Body of pancreas (tissue), 4 donors: ENCODE data around the gene KDM4C. TPM values are rescaled to one million over a fixed set of nuclear protein-coding genes. Genes with fewer than 3 reads are reported as not detected.
"Not testable (repeated sequence)": the region's sequence is repeated elsewhere in the genome, so short reads cannot be mapped to it uniquely, and the experiment has no call there.

Experiments
- ATAC-seq: fragments of 150-250 bp; one replicate; pipeline ENCODE4 v1.9.1; 2016
- DNase-seq, 4 donors: peaks; one replicate each; pipeline ENCODE4 v3.0.0-alpha.2; 2019
- H3K27ac ChIP-seq, 4 donors: fragments of 200-600 bp; sonication (generic); 1 replicate in 3 of 4; 2 replicates in 1 of 4; pipeline versions ENCODE4 v1.5.1 to v1.6.1; 2016 to 2019; ENCODE audit warnings: mild to moderate bottlenecking in 1 of 4, mixed read lengths in 1 of 4, moderate library complexity in 1 of 4
- H3K27me3 ChIP-seq, 2 donors: fragments of 200-600 bp; sonication (generic); one replicate each; pipeline ENCODE4 v1.6.0; 2016; ENCODE audit warnings: mild to moderate bottlenecking in 1 of 2
- H3K36me3 ChIP-seq, 2 donors: fragments of 200-600 bp; sonication (generic); replicated peaks in 1 of 2; 2 replicates each; pipeline ENCODE4 v1.5.1; 2016; ENCODE audit warnings: low read depth in 2 of 2; ENCODE audit not compliant: insufficient read depth in 1 of 2
- H3K4me1 ChIP-seq: fragments of 200-600 bp; sonication (generic); one replicate; pipeline ENCODE4 v1.6.0; 2016
- H3K4me3 ChIP-seq, 2 donors: fragments of 200-600 bp; sonication (generic); 1 replicate in 1 of 2; 2 replicates in 1 of 2; pipeline ENCODE4 v1.5.1; 2016 to 2019
- H3K9me3 ChIP-seq, 3 donors: fragments of 200-600 bp; sonication (generic); 1 replicate in 2 of 3; 2 replicates in 1 of 3; pipeline ENCODE4 v1.5.1; 2016
- POLR2A ChIP-seq, 3 donors: fragments of 450-650 bp; IDR thresholded peaks; one replicate each; pipeline ENCODE4 v1.6.1; 2016; ENCODE audit warnings: antibody characterized with exemption in 3 of 3, mild to moderate bottlenecking in 2 of 3
- WGBS, 2 donors: methylation state at CpG; one replicate each; pipeline ENCODE4 v1.1.5; 2017; 5-methylcytosine and 5-hydroxymethylcytosine counted together
- intact Hi-C: fragments of 100-400 bp; cut with DNase I; formaldehyde crosslinking; loops from one replicate; pipeline ENCODE4 v1.15.1; 2023
- total RNA-seq, 2 donors: library from RNA; depleted of rRNA; stranded (reverse); fragments of >200 nt; gene quantifications; one replicate each; pipeline ENCODE4 v1.1.0, GENCODE V29; 2016
- TF ChIP-seq, protein P1 (sequence below), 7 experiments: fragments of 450-650 bp in 4 of 7; fragments of 200-600 bp in 3 of 7; sonication (generic) in 3 of 7; IDR thresholded peaks; one replicate each; pipeline ENCODE4 v1.5.1; 2016 to 2019; ENCODE audit warnings: antibody characterized with exemption in 7 of 7

KDM4C gene
- total RNA-seq, 2 donors from 2014 or later, result 40.5 to 48.5 TPM

DNA sequence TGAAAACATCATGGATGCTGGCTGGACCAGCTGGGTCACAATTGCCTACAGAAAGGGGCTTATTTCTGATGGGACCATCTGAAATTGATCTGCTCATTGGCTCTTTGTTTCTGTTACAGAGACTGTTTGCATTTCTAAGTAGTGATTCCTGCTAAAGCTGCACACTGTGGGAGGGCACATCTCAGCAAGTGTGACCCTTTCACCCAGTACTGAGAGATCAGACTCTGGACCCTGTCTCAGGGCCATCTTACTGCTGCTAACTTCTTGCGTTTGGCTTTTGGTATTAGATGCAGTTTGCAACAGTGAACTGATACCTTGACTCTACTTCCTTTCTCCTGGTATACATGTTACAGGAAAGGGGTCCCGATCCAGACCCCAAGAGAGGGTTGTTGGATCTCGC is 24.5 kb upstream of the KDM4C start:
- DNase-seq (no peak), ATAC-seq (no peak)
- no peaks in the 10 kb centered on the region for H3K36me3 ChIP-seq
- WGBS, 2 donors, result 84 to 97% methylated on average over 3 of the region's 3 CpGs
- H3K4me1 ChIP-seq, result no peaks in the 10 kb centered on the region
- no peaks in the 10 kb centered on the region for H3K9me3 ChIP-seq
- H3K4me3 ChIP-seq, result no peak overlapping the region
- intact Hi-C loops, result loop anchor here (10.0 kb wide), 1 partner anchor 148 kb away; no protein-coding TSS in a partner anchor
- no peak for TF ChIP-seq POLR2A (IDR thresholded peaks at IDR 0.05)
- TF ChIP-seq, protein P1, sequence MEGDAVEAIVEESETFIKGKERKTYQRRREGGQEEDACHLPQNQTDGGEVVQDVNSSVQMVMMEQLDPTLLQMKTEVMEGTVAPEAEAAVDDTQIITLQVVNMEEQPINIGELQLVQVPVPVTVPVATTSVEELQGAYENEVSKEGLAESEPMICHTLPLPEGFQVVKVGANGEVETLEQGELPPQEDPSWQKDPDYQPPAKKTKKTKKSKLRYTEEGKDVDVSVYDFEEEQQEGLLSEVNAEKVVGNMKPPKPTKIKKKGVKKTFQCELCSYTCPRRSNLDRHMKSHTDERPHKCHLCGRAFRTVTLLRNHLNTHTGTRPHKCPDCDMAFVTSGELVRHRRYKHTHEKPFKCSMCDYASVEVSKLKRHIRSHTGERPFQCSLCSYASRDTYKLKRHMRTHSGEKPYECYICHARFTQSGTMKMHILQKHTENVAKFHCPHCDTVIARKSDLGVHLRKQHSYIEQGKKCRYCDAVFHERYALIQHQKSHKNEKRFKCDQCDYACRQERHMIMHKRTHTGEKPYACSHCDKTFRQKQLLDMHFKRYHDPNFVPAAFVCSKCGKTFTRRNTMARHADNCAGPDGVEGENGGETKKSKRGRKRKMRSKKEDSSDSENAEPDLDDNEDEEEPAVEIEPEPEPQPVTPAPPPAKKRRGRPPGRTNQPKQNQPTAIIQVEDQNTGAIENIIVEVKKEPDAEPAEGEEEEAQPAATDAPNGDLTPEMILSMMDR (IDR thresholded peaks at IDR 0.05), result no peak
- H3K27me3 ChIP-seq, result no peaks in the 10 kb centered on the region
- H3K27ac ChIP-seq, result no peak overlapping the region

- intact Hi-C loops, result loop anchor here (10.0 kb wide), 1 partner anchor 149 kb away; no protein-coding TSS in a partner anchor
These were observed 23.9 kb upstream of the KDM4C start for GRCh38 chr9:6733831-6734230.

GRCh38 chr9:6735422-6735821 is 22.4 kb upstream of the KDM4C start:
- 82 to 100% methylated on average over 3 of the region's 3 CpGs for WGBS, 2 donors
- no peaks in the 10 kb centered on the region for H3K36me3 ChIP-seq
- no peaks in the 10 kb centered on the region for H3K9me3 ChIP-seq
- no peak overlapping the region for H3K27ac ChIP-seq
- ATAC-seq, result no peak
- intact Hi-C loops, result loop anchor here (10.0 kb wide), 1 partner anchor 151 kb away; no protein-coding TSS in a partner anchor
- no peak overlapping the region for H3K4me3 ChIP-seq
- no peaks in the 10 kb centered on the region for H3K27me3 ChIP-seq
- no peak for TF ChIP-seq POLR2A (IDR thresholded peaks at IDR 0.05)
- TF ChIP-seq, protein P1 (IDR thresholded peaks at IDR 0.05), result no peak
- no peak for DNase-seq
- no peaks in the 10 kb centered on the region for H3K4me1 ChIP-seq

More at GRCh38 chr9:6733831-6734230, 23.9 kb upstream of the KDM4C start:
- no peak for ATAC-seq
- no peaks in the 10 kb centered on the region for H3K4me1 ChIP-seq
- H3K4me3 ChIP-seq, result no peak overlapping the region
- H3K27me3 ChIP-seq, result no peaks in the 10 kb centered on the region
- DNase-seq, result no peak
- H3K36me3 ChIP-seq, result no peaks in the 10 kb centered on the region
- no peaks in the 10 kb centered on the region for H3K9me3 ChIP-seq
- no peak overlapping the region for H3K27ac ChIP-seq
- no peak for TF ChIP-seq POLR2A (IDR thresholded peaks at IDR 0.05)
- TF ChIP-seq, protein P1 (IDR thresholded peaks at IDR 0.05), result no peak
- WGBS, 2 donors, result 72 to 94% methylated on average over 6 of the region's 6 CpGs

- intact Hi-C loops, result loop anchor here (10.0 kb wide), 1 partner anchor 154 kb away; no protein-coding TSS in a partner anchor
- Histone ChIP-seq H3K27ac (no peak overlapping the region), H3K27me3 (no peaks in the 10 kb centered on the region), H3K4me3 (no peak overlapping the region), H3K9me3 (no peaks in the 10 kb centered on the region), H3K36me3 (no peaks in the 10 kb centered on the region), H3K4me1 (no peaks in the 10 kb centered on the region)
- ATAC-seq (no peak), DNase-seq (no peak)
- WGBS, 2 donors, result 5 to 10% methylated on average over 1 of the region's 1 CpG
- TF ChIP-seq, protein P1 (IDR thresholded peaks at IDR 0.05), result peak in 6 of 7 experiments; percentile 11 to 51 (median 37)
- no peak for TF ChIP-seq POLR2A (IDR thresholded peaks at IDR 0.05)
These were observed 18.6 kb upstream of the KDM4C start for GRCh38 chr9:6739218-6739617.

GRCh38 chr9:6748861-6749260 is 8.9 kb upstream of the KDM4C start:
- H3K27ac ChIP-seq, DNase-seq, ATAC-seq, H3K36me3 ChIP-seq, H3K4me3 ChIP-seq, H3K4me1 ChIP-seq, intact Hi-C loops, H3K27me3 ChIP-seq, H3K9me3 ChIP-seq: not testable (repeated sequence)
- 91 to 95% methylated on average over 9 of the region's 9 CpGs for WGBS, 2 donors

DNA sequence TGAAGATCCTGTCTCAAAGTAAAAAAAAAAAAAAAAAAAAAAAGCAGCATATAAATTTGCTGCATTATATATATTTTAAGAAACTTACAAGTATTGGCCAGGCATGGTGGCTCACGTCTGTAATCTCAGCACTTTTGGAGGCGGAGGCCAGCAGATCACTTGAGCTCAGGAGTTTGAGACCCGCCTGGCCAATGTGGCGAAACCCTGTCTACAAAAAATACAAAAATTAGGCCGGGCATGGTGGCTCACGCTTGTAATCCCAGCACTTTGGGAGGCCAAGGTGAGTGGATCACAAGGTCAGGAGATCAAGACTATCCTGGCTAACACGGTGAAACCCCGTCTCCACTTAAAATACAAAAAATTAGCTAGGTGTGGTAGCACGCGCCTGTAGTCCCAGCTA is 2.9 kb upstream of the KDM4C start:
- 88 to 89% methylated on average over 10 of the region's 10 CpGs for WGBS, 2 donors
- DNase-seq, H3K4me1 ChIP-seq, H3K27ac ChIP-seq, H3K9me3 ChIP-seq, H3K27me3 ChIP-seq, H3K4me3 ChIP-seq, H3K36me3 ChIP-seq, ATAC-seq: not testable (repeated sequence)
- intact Hi-C loops, result loop anchor here (10.0 kb wide), 1 partner anchor 50 kb away; no protein-coding TSS in a partner anchor
